T-helper 22 cell (primary cell): ENCODE results near the gene CCDC110.
A peak's percentile ranks its signal among the peaks of the same experiment; 100 is the strongest.
"Not testable (repeated sequence)": the region's sequence is repeated elsewhere in the genome, so short reads cannot be mapped to it uniquely, and the experiment has no call there.

Source experiments
- DNase-seq: peaks from one replicate; pipeline ENCODE4 v3.0.0-alpha.2; 2020; ENCODE audit warnings: low read depth

The CCDC110 gene

GRCh38 chr4:185471235-185472102, at the start of gene CCDC110:
TSS of gene CCDC110 (minus strand) at chr4:185471733. CDS start at chr4:185471683, 50 bp downstream.
- peak; percentile 82 for DNase-seq

- DNase-seq: no peak
Observed at GRCh38 chr4:185520119-185520518, 48.6 kb upstream of the CCDC110 start.

GRCh38 chr4:185518494-185518893, 47.0 kb upstream of the CCDC110 start:
- DNase-seq: no peak

DNA sequence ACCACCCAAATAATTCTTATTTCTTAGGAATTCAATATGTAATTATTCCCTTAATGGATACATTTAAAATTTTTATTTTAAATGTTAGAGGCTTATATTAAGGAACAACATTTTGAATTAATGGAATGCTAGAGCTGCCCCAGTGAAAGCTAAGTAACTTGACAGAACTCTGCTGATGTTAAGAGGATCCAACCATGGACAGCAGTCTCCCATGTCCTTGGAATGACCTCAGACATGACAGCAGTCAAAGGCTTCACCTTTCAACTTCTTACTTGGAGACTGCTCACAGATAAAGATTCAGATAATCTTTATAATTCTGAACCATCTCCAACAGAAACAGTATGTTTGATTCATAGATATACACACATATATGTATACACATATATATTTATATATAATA, 46.5 kb upstream of the CCDC110 start:
- DNase-seq: no peak

GRCh38 chr4:185515248-185515647, 43.7 kb upstream of the CCDC110 start:
- no peak for DNase-seq

GRCh38 chr4:185514182-185514697, 42.7 kb upstream of the CCDC110 start:
- DNase-seq: no peak

DNA sequence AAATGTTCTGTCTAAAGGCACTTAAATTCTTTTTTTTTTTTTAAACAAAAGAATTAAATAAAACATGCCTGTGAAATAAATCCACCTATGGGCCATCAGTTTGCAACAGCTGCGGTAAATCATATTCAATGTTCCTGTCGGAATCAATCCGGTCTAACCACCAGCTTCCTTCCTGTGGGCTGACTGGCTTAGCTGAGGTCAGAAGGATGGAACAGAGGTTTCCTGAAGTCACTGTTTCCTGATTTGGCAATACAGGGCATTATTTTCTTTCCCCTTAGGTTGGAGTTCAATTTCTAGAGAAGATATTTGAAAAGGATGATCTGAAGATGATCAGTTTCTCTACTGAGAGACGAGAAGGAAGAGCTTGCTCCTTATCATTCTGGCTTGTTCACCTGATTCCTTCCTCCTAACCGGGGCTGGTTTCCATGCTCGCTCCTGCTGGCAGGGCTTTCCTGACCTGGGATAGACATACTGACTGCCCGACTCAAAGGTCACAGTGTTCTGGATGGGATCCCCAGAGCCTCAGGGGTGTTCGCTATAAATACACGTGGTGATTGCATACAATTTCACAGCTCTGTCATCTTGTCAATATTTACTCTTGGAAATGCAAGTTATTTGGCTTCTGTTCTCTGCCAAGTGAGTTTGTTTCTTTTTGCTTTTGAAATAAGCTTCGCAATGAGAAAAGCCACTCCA, 42.1 kb upstream of the CCDC110 start:
- no peak for DNase-seq

DNA sequence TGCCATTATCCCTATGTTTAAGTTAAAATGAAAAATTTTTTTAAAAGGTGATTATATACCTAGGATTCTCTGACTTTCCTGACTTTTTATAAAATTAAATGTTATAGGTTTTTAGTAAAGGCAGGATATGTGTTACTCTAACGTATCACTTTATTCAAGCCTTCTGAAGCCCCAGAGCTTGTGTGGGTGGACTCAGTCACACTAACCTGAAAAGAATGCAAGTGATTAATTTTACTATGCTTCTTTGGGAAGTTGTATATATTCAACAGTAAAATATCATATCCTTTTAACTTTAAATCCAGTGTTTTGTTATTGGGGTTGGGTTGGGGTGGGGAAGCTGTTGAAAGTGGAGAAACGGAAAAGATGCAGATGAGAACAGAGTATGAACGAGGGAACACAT, 41.0 kb upstream of the CCDC110 start:
- DNase-seq: no peak

DNA sequence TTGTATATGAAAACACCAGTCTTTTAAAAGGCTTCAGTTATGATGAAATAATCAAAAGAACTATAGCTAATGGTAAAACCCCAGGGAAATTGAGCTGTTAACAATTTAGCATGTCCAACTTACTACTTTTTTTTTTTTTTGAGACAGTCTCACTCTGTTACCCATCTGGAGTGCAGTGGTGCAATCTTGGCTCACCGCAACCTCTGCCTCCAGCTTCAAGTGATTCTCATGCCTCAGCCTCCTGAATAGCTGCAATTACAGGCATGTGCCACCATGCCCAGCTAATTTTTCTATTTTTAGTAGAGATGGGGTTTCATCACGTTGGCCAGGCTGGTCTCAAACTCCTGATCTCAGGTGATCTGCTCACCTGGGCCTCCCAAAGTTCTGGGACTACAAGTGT, 39.7 kb upstream of the CCDC110 start:
- not testable (repeated sequence) for DNase-seq

DNA sequence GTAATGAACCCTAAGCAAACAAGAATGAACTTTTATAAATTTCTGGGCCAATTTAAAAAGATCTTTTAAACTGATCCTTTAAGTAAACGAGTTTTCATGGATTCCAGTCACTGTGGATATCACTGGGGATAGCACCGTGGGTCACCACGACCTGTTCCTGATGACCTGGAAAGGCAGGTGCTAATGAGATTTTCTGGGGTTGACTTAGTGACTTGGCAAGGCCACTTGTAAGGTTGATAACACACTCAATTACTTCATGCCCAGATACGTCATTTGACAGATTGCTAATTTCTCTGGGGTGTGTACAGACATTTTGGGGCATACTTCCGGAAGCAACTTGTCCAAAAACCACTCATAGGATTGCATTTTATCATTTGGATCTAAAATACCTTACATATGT, 39.3 kb upstream of the CCDC110 start:
- no peak for DNase-seq

DNA sequence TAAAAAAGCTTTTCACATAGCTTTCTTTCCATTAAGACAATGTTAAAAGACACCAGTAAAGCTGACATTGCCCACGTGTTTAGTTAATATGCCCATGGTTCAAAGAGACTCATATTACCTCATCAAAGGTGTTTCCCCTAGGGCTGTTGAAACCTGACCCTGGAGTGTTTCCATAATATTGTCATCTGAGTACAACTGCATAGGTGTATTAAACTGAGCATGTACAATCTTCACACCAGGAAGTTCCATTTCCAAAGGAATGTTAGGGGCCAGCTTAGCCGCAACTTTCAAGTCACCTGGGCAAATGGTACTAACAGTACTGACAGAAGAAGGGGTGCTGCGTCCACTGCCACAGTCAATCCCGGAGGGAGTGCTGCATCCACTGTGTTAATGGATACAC, 36.6 kb upstream of the CCDC110 start:
- no peak for DNase-seq

DNA sequence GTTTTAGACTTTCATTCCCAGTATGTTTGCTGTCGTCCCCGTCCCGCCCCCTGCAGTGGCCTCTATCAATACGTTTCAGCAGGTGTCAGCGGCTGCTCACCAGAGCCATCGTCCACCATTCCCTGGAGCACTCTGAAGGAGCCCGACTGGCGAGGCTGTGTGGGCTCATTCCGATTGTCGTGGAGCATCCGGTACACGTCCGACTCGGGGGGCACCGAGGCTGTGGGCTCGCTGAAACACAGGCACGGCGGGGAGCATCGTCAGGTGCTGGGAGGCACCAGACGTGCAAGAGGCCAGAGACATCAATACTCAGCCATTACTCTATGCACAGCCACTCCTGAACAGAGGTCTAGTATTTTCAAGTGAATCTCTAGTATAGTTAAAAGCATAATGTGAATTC, 34.9 kb upstream of the CCDC110 start:
- no peak for DNase-seq

GRCh38 chr4:185504098-185505047, 32.8 kb upstream of the CCDC110 start:
- DNase-seq: no peak

DNA sequence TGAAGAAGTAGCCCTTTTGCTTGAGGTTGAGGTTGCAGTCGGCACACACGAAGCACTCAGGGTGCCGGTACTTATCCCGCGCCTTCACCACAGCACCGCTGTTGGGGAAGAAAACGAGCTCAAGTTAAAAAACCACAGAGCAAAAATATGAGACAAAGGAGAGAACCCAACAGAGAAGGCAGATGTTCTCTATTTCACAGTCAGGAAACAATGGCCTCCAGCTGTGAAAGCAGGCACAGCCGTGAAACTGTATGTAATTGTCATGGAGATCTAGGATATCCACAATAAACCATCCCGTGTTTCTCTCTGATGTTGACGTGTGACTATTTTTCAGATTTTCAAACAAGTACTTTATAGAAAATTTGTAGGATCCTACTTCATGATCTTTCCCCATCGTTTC, 30.9 kb upstream of the CCDC110 start:
- no peak for DNase-seq

GRCh38 chr4:185500576-185500975, 29.0 kb upstream of the CCDC110 start:
- no peak for DNase-seq

DNA sequence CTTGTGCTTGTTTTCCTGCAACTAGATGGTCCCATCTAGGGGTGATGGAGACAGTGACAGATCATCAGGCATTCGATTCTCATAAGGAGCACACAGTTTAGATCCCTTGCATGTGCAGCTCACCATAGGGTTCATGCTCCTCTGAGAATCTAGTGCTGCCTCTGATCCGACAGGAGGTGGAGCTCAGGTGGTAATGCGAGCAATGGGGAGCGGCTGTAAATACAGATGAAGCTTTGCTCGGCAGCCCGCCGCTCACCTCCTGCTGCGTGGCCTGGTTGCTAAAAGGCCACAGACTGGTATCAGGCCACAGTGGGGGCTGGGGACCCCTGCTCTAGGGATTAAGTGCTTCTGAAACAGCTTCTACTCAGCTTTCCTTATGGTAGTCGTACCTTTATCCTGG, 28.5 kb upstream of the CCDC110 start:
- DNase-seq: no peak

GRCh38 chr4:185488650-185489049, 17.1 kb upstream of the CCDC110 start:
- no peak for DNase-seq

GRCh38 chr4:185481401-185481800, 9.9 kb upstream of the CCDC110 start:
- DNase-seq: no peak

DNA sequence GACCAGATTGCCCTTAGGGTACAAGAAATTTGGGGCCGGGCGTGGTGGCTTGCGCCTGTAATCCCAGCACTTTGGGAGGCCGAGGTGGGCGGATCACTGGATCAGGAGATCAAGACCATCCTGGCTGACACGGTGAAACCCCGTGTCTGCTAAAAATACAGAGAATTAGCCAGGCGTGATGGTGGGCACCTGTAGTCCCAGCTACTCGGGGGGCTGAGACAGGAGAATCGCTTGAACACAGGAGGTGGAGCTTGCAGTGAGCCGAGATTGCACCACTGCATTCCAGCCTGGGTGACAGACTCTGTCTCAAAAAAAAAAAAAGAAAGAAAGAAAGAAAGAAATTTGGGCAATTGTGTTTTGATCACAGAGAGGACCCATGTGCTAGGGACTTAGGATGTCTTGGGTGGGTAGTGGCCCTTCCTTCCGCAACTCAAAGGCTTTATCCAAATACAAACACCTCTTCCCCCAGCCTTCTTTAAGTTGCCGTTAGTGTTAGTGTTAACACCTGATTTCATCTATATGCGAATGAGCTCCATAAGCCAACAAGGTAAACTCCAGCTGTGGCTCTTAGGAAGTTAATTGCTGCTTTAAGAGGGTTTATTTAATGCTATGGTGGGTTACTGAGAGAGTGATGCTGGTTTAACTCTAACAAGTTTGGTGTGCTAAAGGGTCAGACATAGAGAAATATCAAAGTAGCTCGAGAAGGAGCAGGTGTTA, 8.6 kb upstream of the CCDC110 start:
- DNase-seq: no peak

GRCh38 chr4:185479507-185479971, 8.0 kb upstream of the CCDC110 start:
- no peak for DNase-seq

GRCh38 chr4:185473247-185473646, 1.7 kb upstream of the CCDC110 start:
- DNase-seq: no peak
